Measurements from ENCODE around the gene GCDH.

Gene GCDH

GRCh38 chr19:12938779-12939601 lies 48.0 kb downstream of the GCDH start:
- peak overlapping the region; percentile 89 for H3K4me3 ChIP-seq (ENCODE audit: low read depth, low read length)

- no peak overlapping the region for H3K4me3 ChIP-seq (ENCODE audit: low read depth, low read length)
Observed at GRCh38 chr19:12939975-12940423, 49.0 kb downstream of the GCDH start.

GRCh38 chr19:12940897-12941296 lies 49.9 kb downstream of the GCDH start:
- no peak overlapping the region for H3K4me3 ChIP-seq (ENCODE audit: low read depth, low read length)

GRCh38 chr19:12943437-12944044 lies 52.6 kb downstream of the GCDH start:
- H3K4me3 ChIP-seq (ENCODE audit: low read depth, low read length) = no peak overlapping the region

GRCh38 chr19:12944104-12944674 lies 53.2 kb downstream of the GCDH start:
- H3K4me3 ChIP-seq (ENCODE audit: low read depth, low read length) = no peak overlapping the region

GRCh38 chr19:12945479-12946091 lies 54.6 kb downstream of the GCDH start, which contains the start of gene RAD23A:
Gene RAD23A, plus strand, starts transcription at chr19:12945862. Its CDS starts 87 bp downstream, at chr19:12945949.
- peak within 1 kb of the TSS; percentile 80 for H3K4me3 ChIP-seq (ENCODE audit: low read depth, low read length)

- H3K4me3 ChIP-seq (ENCODE audit: low read depth, low read length) = peak overlapping the region; percentile 80
Observed at GRCh38 chr19:12946092-12946721, 55.2 kb downstream of the GCDH start.

GRCh38 chr19:12946731-12947496 lies 56.0 kb downstream of the GCDH start:
- H3K4me3 ChIP-seq (ENCODE audit: low read depth, low read length) = peak overlapping the region; percentile 80

- H3K4me3 ChIP-seq (ENCODE audit: low read depth, low read length) = no peak overlapping the region
Observed at GRCh38 chr19:12947702-12948611, 57.0 kb downstream of the GCDH start.

GRCh38 chr19:12948612-12949362 lies 57.8 kb downstream of the GCDH start:
- no peak overlapping the region for H3K4me3 ChIP-seq (ENCODE audit: low read depth, low read length)

Data from iPS-11a (cell line).